RWPE2 (cell line): ENCODE data around the gene NRG2.

Experiments used
- ATAC-seq: fragments of 200-7000 bp; cut with Tn5 transposase; 3 replicates; pipeline ENCODE4 v1.9.1; 2021; ENCODE audit warnings: low read depth
- DNase-seq: peaks from one replicate; pipeline ENCODE4 v3.0.0-alpha.2; 2020; ENCODE audit warnings: low spot score
- H3K27ac ChIP-seq: fragments of 450-650 bp; 2 replicates; pipeline ENCODE4 v1.5.1; 2017; ENCODE audit warnings: mild to moderate bottlenecking; ENCODE audit not compliant: poor library complexity, severe bottlenecking
- H3K27me3 ChIP-seq: fragments of 250-450 bp; sonication (Bioruptor Pico); 2 replicates; pipeline ENCODE4 v1.5.1; 2021; ENCODE audit warnings: mild to moderate bottlenecking, moderate library complexity; ENCODE audit not compliant: insufficient read depth, poor library complexity, severe bottlenecking
- H3K36me3 ChIP-seq: fragments of 250-450 bp; sonication (Bioruptor Pico); 2 replicates; pipeline ENCODE4 v1.5.1; 2020; ENCODE audit warnings: low read depth, mild to moderate bottlenecking, moderate library complexity
- H3K4me1 ChIP-seq: fragments of 250-450 bp; sonication (Bioruptor Pico); 2 replicates; pipeline ENCODE4 v1.5.1; 2021; ENCODE audit warnings: mild to moderate bottlenecking, moderate library complexity; ENCODE audit not compliant: insufficient read depth, poor library complexity, severe bottlenecking
- H3K4me3 ChIP-seq: fragments of 250-450 bp; sonication (Bioruptor Pico); 2 replicates; pipeline ENCODE4 v1.5.1; 2021; ENCODE audit warnings: mild to moderate bottlenecking, moderate library complexity; ENCODE audit not compliant: severe bottlenecking
- H3K9me3 ChIP-seq: fragments of 250-450 bp; sonication (Bioruptor Pico); 2 replicates; pipeline ENCODE4 v1.5.1; 2021; ENCODE audit warnings: mild to moderate bottlenecking, moderate library complexity; ENCODE audit not compliant: severe bottlenecking
- TF ChIP-seq, protein P1 (sequence below): fragments of 450-650 bp; IDR thresholded peaks from one replicate; pipeline ENCODE4 v1.5.1; 2017; ENCODE audit warnings: mild to moderate bottlenecking, moderate library complexity; ENCODE audit not compliant: poor library complexity, severe bottlenecking

The NRG2 gene

DNA sequence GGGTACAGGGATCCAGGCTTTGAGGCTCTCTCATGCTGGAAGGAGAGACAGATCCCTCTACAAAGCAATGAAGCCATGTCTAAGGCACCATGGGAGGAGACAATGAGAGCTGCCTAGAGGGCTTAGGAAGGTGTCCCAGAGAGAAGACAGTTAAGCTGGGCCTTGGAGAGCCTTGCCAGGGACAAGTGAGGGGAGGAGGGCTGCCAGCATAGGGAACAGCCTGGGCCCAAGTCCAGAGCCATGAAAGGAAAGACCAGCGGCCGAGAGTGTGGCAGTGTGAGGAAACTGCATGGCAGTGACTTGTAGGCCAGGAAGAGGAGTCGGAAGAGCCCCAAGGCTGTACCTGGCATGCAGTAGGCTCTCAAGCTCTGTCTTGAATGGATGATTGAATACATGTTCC is 159.0 kb downstream of the NRG2 start:
- Histone ChIP-seq H3K9me3 (no peaks in the 10 kb centered on the region), H3K27ac (no peak overlapping the region), H3K4me1 (peaks cover 12% of the 10 kb centered on the region), H3K4me3 (no peak overlapping the region), H3K27me3 (no peaks in the 10 kb centered on the region), H3K36me3 (no peaks in the 10 kb centered on the region)
- ATAC-seq (no peak), DNase-seq (no peak)
- TF ChIP-seq, protein P1, sequence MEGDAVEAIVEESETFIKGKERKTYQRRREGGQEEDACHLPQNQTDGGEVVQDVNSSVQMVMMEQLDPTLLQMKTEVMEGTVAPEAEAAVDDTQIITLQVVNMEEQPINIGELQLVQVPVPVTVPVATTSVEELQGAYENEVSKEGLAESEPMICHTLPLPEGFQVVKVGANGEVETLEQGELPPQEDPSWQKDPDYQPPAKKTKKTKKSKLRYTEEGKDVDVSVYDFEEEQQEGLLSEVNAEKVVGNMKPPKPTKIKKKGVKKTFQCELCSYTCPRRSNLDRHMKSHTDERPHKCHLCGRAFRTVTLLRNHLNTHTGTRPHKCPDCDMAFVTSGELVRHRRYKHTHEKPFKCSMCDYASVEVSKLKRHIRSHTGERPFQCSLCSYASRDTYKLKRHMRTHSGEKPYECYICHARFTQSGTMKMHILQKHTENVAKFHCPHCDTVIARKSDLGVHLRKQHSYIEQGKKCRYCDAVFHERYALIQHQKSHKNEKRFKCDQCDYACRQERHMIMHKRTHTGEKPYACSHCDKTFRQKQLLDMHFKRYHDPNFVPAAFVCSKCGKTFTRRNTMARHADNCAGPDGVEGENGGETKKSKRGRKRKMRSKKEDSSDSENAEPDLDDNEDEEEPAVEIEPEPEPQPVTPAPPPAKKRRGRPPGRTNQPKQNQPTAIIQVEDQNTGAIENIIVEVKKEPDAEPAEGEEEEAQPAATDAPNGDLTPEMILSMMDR: no peak

DNA sequence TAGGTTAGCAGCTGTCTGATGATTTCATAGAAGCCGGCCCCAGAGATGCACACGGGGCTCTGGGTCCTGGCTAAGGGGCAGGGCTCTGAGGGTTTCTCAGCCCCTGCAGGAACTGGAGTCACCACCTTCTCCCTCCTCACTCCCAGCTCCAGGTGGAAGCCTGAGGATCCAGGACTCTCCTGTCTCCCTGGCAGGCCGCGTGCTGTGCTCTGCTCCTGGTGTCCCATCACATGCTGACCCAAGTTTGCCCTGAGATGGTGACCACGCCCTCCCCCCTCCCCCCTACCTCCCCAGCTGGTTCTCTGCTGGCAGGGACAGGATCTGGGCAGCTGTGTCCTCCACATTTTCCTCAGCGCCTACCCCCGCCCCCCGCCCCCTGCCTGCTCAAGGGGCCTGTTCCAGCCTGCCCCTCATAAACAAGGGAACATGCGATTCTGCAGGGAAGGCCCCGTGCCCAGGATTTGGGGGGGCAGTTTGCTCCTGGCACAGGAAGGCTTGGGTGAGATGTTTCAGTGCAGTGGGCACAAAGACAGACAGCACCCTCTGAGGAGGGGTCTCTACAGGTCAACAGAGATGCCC is 160.0 kb downstream of the NRG2 start:
- no peaks in the 10 kb centered on the region for H3K27me3 ChIP-seq
- TF ChIP-seq, protein P1: no peak
- no peaks in the 10 kb centered on the region for H3K36me3 ChIP-seq
- DNase-seq (no peak), ATAC-seq (peak; percentile 52)
- H3K4me3 ChIP-seq: no peak overlapping the region
- peaks cover 12% of the 10 kb centered on the region for H3K4me1 ChIP-seq
- no peak overlapping the region for H3K27ac ChIP-seq
- no peaks in the 10 kb centered on the region for H3K9me3 ChIP-seq

DNA sequence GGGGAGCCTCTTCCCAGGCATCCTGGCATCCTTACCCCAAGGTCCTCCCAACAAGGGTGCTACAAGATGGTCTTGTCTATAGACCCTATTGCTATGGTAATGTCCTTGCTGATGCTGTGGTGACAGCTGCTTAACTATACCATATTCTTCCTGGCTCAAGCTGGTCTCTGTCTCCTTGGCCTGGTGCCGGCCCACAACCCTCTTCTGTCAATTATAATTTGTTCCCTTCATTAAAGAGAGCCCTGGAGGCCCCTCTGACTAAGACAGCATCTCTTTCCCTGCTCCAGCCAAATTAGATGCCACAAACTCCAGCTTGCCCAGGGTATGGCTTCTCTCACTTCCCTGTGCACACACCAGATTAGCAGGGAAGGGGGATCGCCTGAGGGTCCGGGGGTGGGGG is 160.8 kb downstream of the NRG2 start:
- no peak overlapping the region for H3K27ac ChIP-seq
- TF ChIP-seq, protein P1: no peak
- no peaks in the 10 kb centered on the region for H3K36me3 ChIP-seq
- no peaks in the 10 kb centered on the region for H3K9me3 ChIP-seq
- peaks cover 19% of the 10 kb centered on the region for H3K4me1 ChIP-seq
- DNase-seq: no peak
- no peak overlapping the region for H3K4me3 ChIP-seq
- no peaks in the 10 kb centered on the region for H3K27me3 ChIP-seq
- no peak for ATAC-seq

DNA sequence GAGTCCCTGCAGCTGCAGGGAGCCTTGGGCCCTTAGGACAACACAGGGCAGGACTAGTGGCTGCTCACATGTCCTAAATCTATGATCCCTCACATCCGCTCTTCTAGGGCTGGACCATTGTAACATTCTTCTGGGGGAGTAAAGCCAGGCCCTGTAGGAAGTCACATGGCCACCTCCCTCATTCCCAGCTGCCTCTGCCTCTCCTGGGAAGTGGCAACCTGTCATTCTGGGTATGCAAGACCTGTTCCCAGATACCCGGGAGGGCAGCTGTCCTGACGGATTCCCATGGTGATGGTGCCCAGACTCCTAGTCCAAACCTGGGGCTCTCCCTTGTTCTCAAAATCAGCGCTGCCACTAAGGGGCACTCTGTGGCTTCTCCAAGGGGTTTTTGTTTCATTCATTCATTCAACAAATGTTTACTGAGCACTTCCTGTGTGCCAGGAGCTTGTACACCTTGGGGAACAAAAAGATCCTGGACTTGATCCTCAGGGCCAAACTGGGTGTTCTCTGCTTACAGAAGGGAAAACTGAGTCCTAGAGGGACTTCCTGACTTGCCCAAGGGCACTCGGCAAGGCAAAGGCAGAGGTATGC is 161.9 kb downstream of the NRG2 start:
- Histone ChIP-seq H3K9me3 (no peaks in the 10 kb centered on the region), H3K36me3 (no peaks in the 10 kb centered on the region), H3K27ac (no peak overlapping the region), H3K4me1 (peaks cover 28% of the 10 kb centered on the region), H3K27me3 (no peaks in the 10 kb centered on the region), H3K4me3 (no peak overlapping the region)
- DNase-seq (no peak), ATAC-seq (no peak)
- TF ChIP-seq, protein P1: no peak

DNA sequence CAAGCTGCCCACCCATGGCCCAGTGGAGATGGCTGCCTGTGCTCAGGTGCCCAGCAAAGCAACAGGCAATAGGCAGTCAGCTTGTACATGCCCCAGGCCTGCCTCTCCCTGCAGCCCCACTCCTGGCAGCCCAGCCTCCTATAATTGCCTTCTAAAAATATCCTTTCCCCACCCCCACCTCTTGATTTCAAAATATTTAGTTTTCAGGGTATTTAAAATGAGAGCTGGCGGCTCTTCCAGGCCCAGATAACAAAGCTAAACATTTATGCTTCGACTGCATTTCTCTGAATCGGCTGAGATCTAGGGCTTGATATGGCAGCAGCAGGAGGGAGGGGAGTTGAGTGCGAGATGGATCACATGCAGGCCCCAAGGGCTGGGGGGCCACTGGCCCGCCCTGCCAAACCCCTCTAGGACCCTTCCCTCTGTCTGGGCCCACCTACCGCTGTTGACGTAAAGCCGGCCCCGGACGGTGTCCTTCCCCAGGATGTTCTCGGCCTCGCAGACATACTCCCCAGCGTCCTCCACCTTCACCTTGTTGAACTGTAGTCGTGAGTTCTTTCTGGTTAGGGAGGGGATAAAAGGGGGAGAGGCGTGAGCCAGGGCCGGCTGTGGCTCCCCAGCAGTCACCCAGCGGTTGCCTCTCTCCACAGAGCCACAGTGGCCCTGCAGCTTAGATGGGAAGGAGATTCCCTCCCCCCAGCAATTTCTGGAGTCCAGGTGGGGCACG is 162.5 kb downstream of the NRG2 start:
- TF ChIP-seq, protein P1: no peak
- H3K4me1 ChIP-seq: peaks cover 28% of the 10 kb centered on the region
- no peak for DNase-seq
- H3K4me3 ChIP-seq: no peak overlapping the region
- no peaks in the 10 kb centered on the region for H3K9me3 ChIP-seq
- ATAC-seq: no peak
- no peaks in the 10 kb centered on the region for H3K36me3 ChIP-seq
- H3K27me3 ChIP-seq: no peaks in the 10 kb centered on the region
- no peak overlapping the region for H3K27ac ChIP-seq
